ENCODE measurements around the gene ARHGEF19. TPM values are rescaled to one million over a fixed set of nuclear protein-coding genes. Genes with fewer than 3 reads are reported as not detected.

Gene ARHGEF19
- total and polyA plus RNA-seq, 9 of the 15 experiments (the other 6 are each of a cell fraction or from before 2014, with no cell fraction given): 0.73 to 21.0 (median 5.2) TPM

DNA sequence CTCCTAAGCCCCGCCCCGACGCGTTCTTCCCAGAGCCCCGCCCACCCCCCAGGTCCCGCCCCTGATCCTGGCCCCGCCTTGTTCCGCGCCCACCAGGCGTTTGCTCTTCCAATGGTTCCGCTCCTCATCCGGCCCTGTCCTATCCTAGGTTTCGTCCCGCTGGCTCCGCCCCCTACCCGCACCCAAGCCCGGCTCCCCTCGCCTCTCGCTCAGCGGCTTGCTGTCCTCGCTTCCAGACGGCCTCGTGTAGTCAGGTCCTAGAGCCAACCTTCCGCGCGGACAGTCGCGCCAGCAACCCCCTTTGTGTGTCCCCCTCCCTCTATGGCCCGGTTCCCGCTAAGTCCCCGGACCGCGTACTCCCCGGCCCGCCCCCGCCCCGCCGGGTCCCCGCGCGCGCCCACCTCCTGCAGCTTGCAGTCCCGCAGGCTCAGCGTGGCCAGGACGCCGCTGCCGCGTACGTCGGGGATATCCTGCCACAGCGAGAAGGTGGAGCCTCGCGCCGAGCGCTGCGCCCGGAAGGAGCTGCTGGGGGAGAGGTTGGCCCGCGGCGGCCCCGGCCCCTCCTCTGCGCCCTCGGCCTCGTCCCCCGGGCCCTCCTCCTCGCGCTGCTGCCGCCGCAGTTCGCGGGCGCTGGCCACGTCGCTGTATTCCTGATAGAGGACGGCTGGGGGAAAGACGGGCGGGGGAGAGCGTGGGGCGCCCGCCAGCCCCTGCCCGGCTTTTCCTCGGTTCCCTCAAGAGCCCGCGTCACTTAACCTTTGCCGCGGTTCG lies 5.7 kb downstream of the ARHGEF19 start (continued):
- TF ChIP-seq ZNF639 (CRISPR knock-in tag; conservative IDR thresholded peaks at IDR 0.05 in 1 of 2, IDR thresholded peaks at IDR 0.05 in 1 of 2): 0 out of 4 replicates have a peak, but pooled peaks of 1 of the 2 experiments have one; percentile 37
- TF ChIP-seq HNRNPH1 (optimal IDR thresholded peaks at IDR 0.05; ENCODE audit: low read depth, low read length): no peak
- TF ChIP-seq JUN (IDR thresholded peaks at IDR 0.05; ENCODE audit: borderline replicate concordance, low read depth, low read length): 0 out of 2 replicates have a peak, but pooled peaks have one; percentile 3
- TF ChIP-seq JUN (CRISPR knock-in tag; IDR thresholded peaks at IDR 0.05; ENCODE audit: borderline replicate concordance): no peak
- TF ChIP-seq SMARCA5 (IDR thresholded peaks at IDR 0.05): no peak
- no peak for TF ChIP-seq EP300 (IDR thresholded peaks at IDR 0.05; ENCODE audit: low read length)
- TF ChIP-seq ARID1B (IDR thresholded peaks at IDR 0.05): no peak
- TF ChIP-seq, protein P1, sequence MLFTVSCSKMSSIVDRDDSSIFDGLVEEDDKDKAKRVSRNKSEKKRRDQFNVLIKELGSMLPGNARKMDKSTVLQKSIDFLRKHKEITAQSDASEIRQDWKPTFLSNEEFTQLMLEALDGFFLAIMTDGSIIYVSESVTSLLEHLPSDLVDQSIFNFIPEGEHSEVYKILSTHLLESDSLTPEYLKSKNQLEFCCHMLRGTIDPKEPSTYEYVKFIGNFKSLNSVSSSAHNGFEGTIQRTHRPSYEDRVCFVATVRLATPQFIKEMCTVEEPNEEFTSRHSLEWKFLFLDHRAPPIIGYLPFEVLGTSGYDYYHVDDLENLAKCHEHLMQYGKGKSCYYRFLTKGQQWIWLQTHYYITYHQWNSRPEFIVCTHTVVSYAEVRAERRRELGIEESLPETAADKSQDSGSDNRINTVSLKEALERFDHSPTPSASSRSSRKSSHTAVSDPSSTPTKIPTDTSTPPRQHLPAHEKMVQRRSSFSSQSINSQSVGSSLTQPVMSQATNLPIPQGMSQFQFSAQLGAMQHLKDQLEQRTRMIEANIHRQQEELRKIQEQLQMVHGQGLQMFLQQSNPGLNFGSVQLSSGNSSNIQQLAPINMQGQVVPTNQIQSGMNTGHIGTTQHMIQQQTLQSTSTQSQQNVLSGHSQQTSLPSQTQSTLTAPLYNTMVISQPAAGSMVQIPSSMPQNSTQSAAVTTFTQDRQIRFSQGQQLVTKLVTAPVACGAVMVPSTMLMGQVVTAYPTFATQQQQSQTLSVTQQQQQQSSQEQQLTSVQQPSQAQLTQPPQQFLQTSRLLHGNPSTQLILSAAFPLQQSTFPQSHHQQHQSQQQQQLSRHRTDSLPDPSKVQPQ (CRISPR knock-in tag; IDR thresholded peaks at IDR 0.05; ENCODE audit: borderline replicate concordance): no peak
- TF ChIP-seq, protein P2, sequence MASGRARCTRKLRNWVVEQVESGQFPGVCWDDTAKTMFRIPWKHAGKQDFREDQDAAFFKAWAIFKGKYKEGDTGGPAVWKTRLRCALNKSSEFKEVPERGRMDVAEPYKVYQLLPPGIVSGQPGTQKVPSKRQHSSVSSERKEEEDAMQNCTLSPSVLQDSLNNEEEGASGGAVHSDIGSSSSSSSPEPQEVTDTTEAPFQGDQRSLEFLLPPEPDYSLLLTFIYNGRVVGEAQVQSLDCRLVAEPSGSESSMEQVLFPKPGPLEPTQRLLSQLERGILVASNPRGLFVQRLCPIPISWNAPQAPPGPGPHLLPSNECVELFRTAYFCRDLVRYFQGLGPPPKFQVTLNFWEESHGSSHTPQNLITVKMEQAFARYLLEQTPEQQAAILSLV (tag; IDR thresholded peaks at IDR 0.05): no peak
- TF ChIP-seq, protein P3, sequence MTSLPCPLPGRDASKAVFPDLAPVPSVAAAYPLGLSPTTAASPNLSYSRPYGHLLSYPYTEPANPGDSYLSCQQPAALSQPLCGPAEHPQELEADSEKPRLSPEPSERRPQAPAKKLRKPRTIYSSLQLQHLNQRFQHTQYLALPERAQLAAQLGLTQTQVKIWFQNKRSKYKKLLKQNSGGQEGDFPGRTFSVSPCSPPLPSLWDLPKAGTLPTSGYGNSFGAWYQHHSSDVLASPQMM (CRISPR knock-in tag; IDR thresholded peaks at IDR 0.05): no peak
- no peak for TF ChIP-seq RUNX1 (IDR thresholded peaks at IDR 0.05; ENCODE audit: low read depth)
- TF ChIP-seq ZNF551 (CRISPR knock-in tag; IDR thresholded peaks at IDR 0.05): no peak
- TF ChIP-seq FOXA1 (IDR thresholded peaks at IDR 0.05; ENCODE audit: borderline replicate concordance): no peak
- TF ChIP-seq SREBF2 (CRISPR knock-in tag; IDR thresholded peaks at IDR 0.05): no peak
- TF ChIP-seq TRIM24 (IDR thresholded peaks at IDR 0.05): peak in 1 of 2 experiments; percentile 92; a peak in 2 of 4 replicates
- TF ChIP-seq GABPA (tag; conservative IDR thresholded peaks at IDR 0.05; ENCODE audit: low read depth): peak; percentile 81
- TF ChIP-seq RBM39 (optimal IDR thresholded peaks at IDR 0.05; ENCODE audit: low read depth, low read length): no peak
- no peak for TF ChIP-seq ZNF707 (CRISPR knock-in tag; conservative IDR thresholded peaks at IDR 0.05)
- no peak for TF ChIP-seq ZNF699 (CRISPR knock-in tag; IDR thresholded peaks at IDR 0.05; ENCODE audit: insufficient replicate concordance)
- no peak for TF ChIP-seq EZH2 (IDR thresholded peaks at IDR 0.05; ENCODE audit: borderline replicate concordance, low read depth, low read length)
- 0 out of 2 replicates have a peak, but pooled peaks have one; percentile 47 for TF ChIP-seq ESRRA (IDR thresholded peaks at IDR 0.05; ENCODE audit: borderline replicate concordance, low read depth)
- TF ChIP-seq SMARCB1 (IDR thresholded peaks at IDR 0.05; ENCODE audit: insufficient read length, low read depth): no peak
- TF ChIP-seq ZFPM2 (CRISPR knock-in tag; IDR thresholded peaks at IDR 0.05): no peak
- TF ChIP-seq FOS (IDR thresholded peaks at IDR 0.05; ENCODE audit: extremely low read depth, insufficient read length): no peak

Data from K562 (cell line).